Thoracic aorta (tissue), 2 donors: ENCODE results near the gene ADAMTS20. TPM values are rescaled to one million over a fixed set of nuclear protein-coding genes. Genes with fewer than 3 reads are reported as not detected.

Experiments
- ATAC-seq: fragments of 150-250 bp; one replicate; pipeline ENCODE4 v1.8.0; 2017; ENCODE audit warnings: low read depth; ENCODE audit not compliant: insufficient number of reproducible peaks, low FRiP score
- DNase-seq: peaks from one replicate; pipeline ENCODE4 v3.0.0-alpha.2; 2020; ENCODE audit warnings: low spot score
- H3K27ac ChIP-seq, 2 donors: fragments of 200-600 bp; sonication (generic); 1 replicate in 1 of 2; 2 replicates in 1 of 2; pipeline ENCODE4 v1.5.1; 2016; ENCODE audit warnings: mild to moderate bottlenecking in 2 of 2, moderate library complexity in 2 of 2
- H3K27me3 ChIP-seq: fragments of 200-600 bp; sonication (generic); replicated peaks from 2 replicates; pipeline ENCODE4 v1.6.0; 2016; ENCODE audit warnings: mild to moderate bottlenecking; ENCODE audit not compliant: insufficient read depth
- H3K36me3 ChIP-seq: fragments of 200-600 bp; sonication (generic); one replicate; pipeline ENCODE4 v1.5.1; 2016
- H3K4me1 ChIP-seq, 2 donors: fragments of 200-600 bp; sonication (generic); 1 replicate in 1 of 2; 2 replicates in 1 of 2; pipeline versions ENCODE4 v1.5.1 to v1.6.0; 2016; ENCODE audit warnings: low read depth in 2 of 2, mild to moderate bottlenecking in 1 of 2; ENCODE audit not compliant: control insufficient read depth in 1 of 2
- H3K4me3 ChIP-seq: fragments of 200-600 bp; sonication (generic); 2 replicates; pipeline ENCODE4 v1.5.1; 2016; ENCODE audit warnings: mild to moderate bottlenecking
- H3K9me3 ChIP-seq: fragments of 200-600 bp; sonication (generic); 2 replicates; pipeline ENCODE4 v1.5.1; 2016
- total RNA-seq, 2 donors: library from RNA; depleted of rRNA; stranded (reverse); fragments of >200 nt; gene quantifications; one replicate each; pipeline versions ENCODE4 v1.1.0 to v1.2.3, GENCODE V29; 2016
- TF ChIP-seq, protein P1 (sequence below): fragments of 200-600 bp; sonication (generic); IDR thresholded peaks from one replicate; pipeline ENCODE4 v1.5.1; 2019; ENCODE audit warnings: antibody characterized with exemption

ADAMTS20 gene
- total RNA-seq, 2 donors from 2014 or later, result not detected

GRCh38 chr12:43402436-43402835 is 149.6 kb downstream of the ADAMTS20 start:
- DNase-seq (no peak), ATAC-seq (no peak)
- Histone ChIP-seq H3K36me3 (no peaks in the 10 kb centered on the region), H3K9me3 (no peaks in the 10 kb centered on the region), H3K4me1 (no peaks in the 10 kb centered on the region), H3K27me3 (no peaks in the 10 kb centered on the region), H3K4me3 (no peak overlapping the region), H3K27ac (no peak overlapping the region)
- TF ChIP-seq, protein P1, sequence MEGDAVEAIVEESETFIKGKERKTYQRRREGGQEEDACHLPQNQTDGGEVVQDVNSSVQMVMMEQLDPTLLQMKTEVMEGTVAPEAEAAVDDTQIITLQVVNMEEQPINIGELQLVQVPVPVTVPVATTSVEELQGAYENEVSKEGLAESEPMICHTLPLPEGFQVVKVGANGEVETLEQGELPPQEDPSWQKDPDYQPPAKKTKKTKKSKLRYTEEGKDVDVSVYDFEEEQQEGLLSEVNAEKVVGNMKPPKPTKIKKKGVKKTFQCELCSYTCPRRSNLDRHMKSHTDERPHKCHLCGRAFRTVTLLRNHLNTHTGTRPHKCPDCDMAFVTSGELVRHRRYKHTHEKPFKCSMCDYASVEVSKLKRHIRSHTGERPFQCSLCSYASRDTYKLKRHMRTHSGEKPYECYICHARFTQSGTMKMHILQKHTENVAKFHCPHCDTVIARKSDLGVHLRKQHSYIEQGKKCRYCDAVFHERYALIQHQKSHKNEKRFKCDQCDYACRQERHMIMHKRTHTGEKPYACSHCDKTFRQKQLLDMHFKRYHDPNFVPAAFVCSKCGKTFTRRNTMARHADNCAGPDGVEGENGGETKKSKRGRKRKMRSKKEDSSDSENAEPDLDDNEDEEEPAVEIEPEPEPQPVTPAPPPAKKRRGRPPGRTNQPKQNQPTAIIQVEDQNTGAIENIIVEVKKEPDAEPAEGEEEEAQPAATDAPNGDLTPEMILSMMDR, result no peak

GRCh38 chr12:43401096-43401495 is 150.9 kb downstream of the ADAMTS20 start:
- Histone ChIP-seq H3K9me3 (no peaks in the 10 kb centered on the region), H3K36me3 (no peaks in the 10 kb centered on the region), H3K27me3 (no peaks in the 10 kb centered on the region), H3K4me1 (no peaks in the 10 kb centered on the region), H3K4me3 (no peak overlapping the region), H3K27ac (no peak overlapping the region)
- DNase-seq (no peak), ATAC-seq (no peak)
- TF ChIP-seq, protein P1, result no peak

DNA sequence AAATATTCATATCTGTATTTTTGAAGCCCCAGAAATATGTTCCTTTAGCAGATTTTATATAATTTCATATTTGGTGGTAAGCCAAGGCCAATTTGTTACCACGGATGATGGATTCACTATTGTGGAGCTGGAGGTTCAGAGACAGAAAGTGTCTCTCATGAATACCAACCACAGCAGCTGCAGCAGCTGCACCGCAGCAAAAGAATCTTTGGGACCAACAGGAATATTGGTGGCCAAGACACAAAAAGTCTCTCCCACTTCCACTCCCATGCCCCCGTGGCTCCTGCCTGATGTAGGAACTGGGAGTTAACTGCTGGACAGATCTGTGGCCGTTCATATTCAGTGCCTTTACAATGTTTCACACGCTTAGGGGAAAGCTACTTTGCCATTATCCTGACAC is 155.3 kb downstream of the ADAMTS20 start:
- no peaks in the 10 kb centered on the region for H3K36me3 ChIP-seq
- ATAC-seq (no peak), DNase-seq (no peak)
- TF ChIP-seq, protein P1, result no peak
- no peaks in the 10 kb centered on the region for H3K27me3 ChIP-seq
- H3K4me1 ChIP-seq, result no peaks in the 10 kb centered on the region
- no peak overlapping the region for H3K27ac ChIP-seq
- no peak overlapping the region for H3K4me3 ChIP-seq
- no peaks in the 10 kb centered on the region for H3K9me3 ChIP-seq

DNA sequence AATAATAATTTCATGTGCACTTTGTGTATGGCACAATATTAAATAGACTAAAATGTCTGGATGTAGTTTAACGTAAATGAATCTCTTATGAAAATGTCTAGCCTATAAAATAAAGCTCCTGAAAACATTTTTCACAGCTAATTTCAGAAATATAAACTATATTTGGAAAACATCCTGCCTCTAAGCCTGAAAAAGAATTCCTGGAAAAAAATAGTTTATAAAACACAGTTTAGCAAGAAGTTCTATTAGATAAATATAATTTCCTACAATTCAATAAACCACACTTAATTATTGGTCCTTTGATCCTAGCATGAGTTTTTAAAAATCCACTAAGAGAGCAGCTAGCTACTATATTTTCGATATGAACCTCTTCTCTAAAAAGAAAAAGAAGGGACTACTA is 159.9 kb downstream of the ADAMTS20 start:
- Histone ChIP-seq H3K27me3 (no peaks in the 10 kb centered on the region), H3K36me3 (no peaks in the 10 kb centered on the region), H3K27ac (no peak overlapping the region), H3K4me3 (no peak overlapping the region), H3K9me3 (no peaks in the 10 kb centered on the region), H3K4me1 (no peaks in the 10 kb centered on the region)
- TF ChIP-seq, protein P1, result no peak
- ATAC-seq (no peak), DNase-seq (no peak)

DNA sequence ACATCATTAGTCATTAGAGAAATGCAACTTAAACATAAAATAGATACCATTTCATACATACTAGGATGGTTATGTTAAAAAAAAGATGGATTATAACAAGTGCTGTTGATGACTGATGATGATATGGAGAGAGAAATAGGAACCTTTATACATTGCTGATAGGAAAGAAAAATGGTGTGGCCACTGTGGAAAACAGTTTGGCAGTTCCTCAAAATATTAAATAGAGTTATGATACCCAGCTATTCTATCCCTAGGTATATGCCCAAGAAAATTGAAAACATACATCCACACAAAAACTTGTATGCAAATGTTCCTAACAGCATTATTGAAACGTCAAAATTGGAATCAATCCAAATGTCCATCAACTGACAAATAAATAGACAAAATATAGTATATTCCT is 170.1 kb downstream of the ADAMTS20 start:
- Histone ChIP-seq H3K9me3 (no peaks in the 10 kb centered on the region), H3K27ac (no peak overlapping the region), H3K36me3 (no peaks in the 10 kb centered on the region), H3K27me3 (no peaks in the 10 kb centered on the region), H3K4me3 (no peak overlapping the region), H3K4me1 (no peaks in the 10 kb centered on the region)
- TF ChIP-seq, protein P1, result no peak
- ATAC-seq, result no peak
- DNase-seq, result no peak
